ENCODE results near the gene SEZ6L. TPM values are rescaled to one million over a fixed set of nuclear protein-coding genes. Genes with fewer than 3 reads are reported as not detected.

SEZ6L gene
- total RNA-seq, 4 donors from 2014 or later: 0.26 to 2.6 TPM; not detected in 2

DNA sequence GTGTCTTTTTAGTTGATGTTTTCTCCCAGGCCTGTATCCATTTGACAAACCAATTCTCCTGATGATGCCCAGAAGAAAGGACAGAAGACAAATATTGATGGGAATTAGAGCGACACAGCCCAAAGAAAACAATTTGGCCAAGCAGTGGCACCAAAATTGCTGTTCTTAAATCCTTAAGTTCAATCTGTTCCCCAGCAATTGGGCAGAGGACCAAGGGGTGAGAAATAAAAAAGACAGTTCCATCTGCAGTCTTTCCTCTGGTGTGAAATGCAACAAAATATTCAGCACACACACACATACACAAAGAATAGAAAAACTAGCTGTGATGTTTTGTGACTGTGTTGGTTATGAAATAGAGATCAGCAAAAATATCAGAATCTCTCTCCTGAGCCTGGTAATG lies 221.8 kb downstream of the SEZ6L start:
- H3K27me3 ChIP-seq: no peaks in the 10 kb centered on the region
- TF ChIP-seq, protein P1, sequence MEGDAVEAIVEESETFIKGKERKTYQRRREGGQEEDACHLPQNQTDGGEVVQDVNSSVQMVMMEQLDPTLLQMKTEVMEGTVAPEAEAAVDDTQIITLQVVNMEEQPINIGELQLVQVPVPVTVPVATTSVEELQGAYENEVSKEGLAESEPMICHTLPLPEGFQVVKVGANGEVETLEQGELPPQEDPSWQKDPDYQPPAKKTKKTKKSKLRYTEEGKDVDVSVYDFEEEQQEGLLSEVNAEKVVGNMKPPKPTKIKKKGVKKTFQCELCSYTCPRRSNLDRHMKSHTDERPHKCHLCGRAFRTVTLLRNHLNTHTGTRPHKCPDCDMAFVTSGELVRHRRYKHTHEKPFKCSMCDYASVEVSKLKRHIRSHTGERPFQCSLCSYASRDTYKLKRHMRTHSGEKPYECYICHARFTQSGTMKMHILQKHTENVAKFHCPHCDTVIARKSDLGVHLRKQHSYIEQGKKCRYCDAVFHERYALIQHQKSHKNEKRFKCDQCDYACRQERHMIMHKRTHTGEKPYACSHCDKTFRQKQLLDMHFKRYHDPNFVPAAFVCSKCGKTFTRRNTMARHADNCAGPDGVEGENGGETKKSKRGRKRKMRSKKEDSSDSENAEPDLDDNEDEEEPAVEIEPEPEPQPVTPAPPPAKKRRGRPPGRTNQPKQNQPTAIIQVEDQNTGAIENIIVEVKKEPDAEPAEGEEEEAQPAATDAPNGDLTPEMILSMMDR (IDR thresholded peaks at IDR 0.05): no peak
- TF ChIP-seq POLR2A (IDR thresholded peaks at IDR 0.05): no peak
- H3K36me3 ChIP-seq: no peaks in the 10 kb centered on the region
- no peak overlapping the region for H3K27ac ChIP-seq
- intact Hi-C loops (cut with DNase I; ENCODE audit: low total_unique reads): no loop called here
- H3K9me3 ChIP-seq: no peaks in the 10 kb centered on the region
- no peak for DNase-seq
- H3K4me1 ChIP-seq: no peaks in the 10 kb centered on the region
- no peak overlapping the region for H3K4me3 ChIP-seq

- Histone ChIP-seq H3K27me3 (no peaks in the 10 kb centered on the region), H3K36me3 (no peaks in the 10 kb centered on the region), H3K9me3 (no peaks in the 10 kb centered on the region), H3K27ac (no peak overlapping the region), H3K4me3 (no peak overlapping the region), H3K4me1 (no peaks in the 10 kb centered on the region)
- no peak for DNase-seq
- TF ChIP-seq, protein P1 (IDR thresholded peaks at IDR 0.05): no peak
- TF ChIP-seq POLR2A (IDR thresholded peaks at IDR 0.05): no peak
- intact Hi-C loops (cut with DNase I; ENCODE audit: low total_unique reads): no loop called here
Measured at GRCh38 chr22:26391623-26392022, 222.4 kb downstream of the SEZ6L start.

- H3K4me3 ChIP-seq: no peak overlapping the region
- DNase-seq: no peak
- no peak overlapping the region for H3K27ac ChIP-seq
- H3K27me3 ChIP-seq: no peaks in the 10 kb centered on the region
- H3K36me3 ChIP-seq: no peaks in the 10 kb centered on the region
- no peaks in the 10 kb centered on the region for H3K9me3 ChIP-seq
- intact Hi-C loops (cut with DNase I; ENCODE audit: low total_unique reads): no loop called here
- no peak for TF ChIP-seq POLR2A (IDR thresholded peaks at IDR 0.05)
- TF ChIP-seq, protein P1 (IDR thresholded peaks at IDR 0.05): no peak
- H3K4me1 ChIP-seq: no peaks in the 10 kb centered on the region
Measured at GRCh38 chr22:26393929-26394328, 224.7 kb downstream of the SEZ6L start.

DNA sequence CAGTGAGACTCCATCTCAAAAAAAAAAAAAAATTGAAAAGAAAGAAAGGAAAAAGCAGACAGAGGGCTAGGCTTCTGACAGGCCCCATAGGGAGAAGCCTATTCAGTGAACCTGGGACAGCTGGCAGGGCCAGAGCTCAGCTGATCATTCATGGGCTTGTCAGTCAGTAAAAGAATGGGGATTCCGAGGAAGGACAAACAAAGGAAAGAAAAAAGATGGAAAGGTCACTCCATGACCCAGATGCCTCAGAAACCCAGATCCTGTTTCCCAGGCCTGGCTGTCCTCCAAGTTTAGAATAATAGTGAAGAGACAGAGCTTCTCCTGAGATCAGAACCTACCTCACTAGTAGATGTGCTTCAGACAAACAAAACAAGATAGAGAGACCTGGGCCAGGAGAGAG lies 225.5 kb downstream of the SEZ6L start:
- intact Hi-C loops (cut with DNase I; ENCODE audit: low total_unique reads): no loop called here
- TF ChIP-seq, protein P1 (IDR thresholded peaks at IDR 0.05): no peak
- TF ChIP-seq POLR2A (IDR thresholded peaks at IDR 0.05): no peak

GRCh38 chr22:26395926-26396325 lies 226.7 kb downstream of the SEZ6L start:
- no peaks in the 10 kb centered on the region for H3K36me3 ChIP-seq
- H3K9me3 ChIP-seq: no peaks in the 10 kb centered on the region
- no peak overlapping the region for H3K4me3 ChIP-seq
- no peaks in the 10 kb centered on the region for H3K4me1 ChIP-seq
- H3K27me3 ChIP-seq: no peaks in the 10 kb centered on the region
- no peak overlapping the region for H3K27ac ChIP-seq
- no peak for DNase-seq
- no peak for TF ChIP-seq POLR2A (IDR thresholded peaks at IDR 0.05)
- TF ChIP-seq, protein P1 (IDR thresholded peaks at IDR 0.05): no peak
- intact Hi-C loops (cut with DNase I; ENCODE audit: low total_unique reads): no loop called here

More for the DNA sequence above, 225.5 kb downstream of the SEZ6L start:
- no peak overlapping the region for H3K27ac ChIP-seq
- no peaks in the 10 kb centered on the region for H3K36me3 ChIP-seq
- no peaks in the 10 kb centered on the region for H3K9me3 ChIP-seq
- no peak for DNase-seq
- H3K4me1 ChIP-seq: no peaks in the 10 kb centered on the region
- H3K27me3 ChIP-seq: no peaks in the 10 kb centered on the region
- no peak overlapping the region for H3K4me3 ChIP-seq
